CD4-positive, alpha-beta T cell treated with Interleukin-17A for 4 hours (primary cell): ENCODE measurements around the gene LDHAL6A.
A peak's percentile ranks its signal among the peaks of the same experiment; 100 is the strongest.

ENCODE experiments used
- DNase-seq: peaks from one replicate; pipeline ENCODE4 v3.0.0-alpha.2; 2020; ENCODE audit warnings: mixed read lengths

Gene LDHAL6A

GRCh38 chr11:18491924-18492323 is 36.3 kb downstream of the LDHAL6A start:
- no peak for DNase-seq

GRCh38 chr11:18492888-18493287 is 37.2 kb downstream of the LDHAL6A start:
- no peak for DNase-seq

DNA sequence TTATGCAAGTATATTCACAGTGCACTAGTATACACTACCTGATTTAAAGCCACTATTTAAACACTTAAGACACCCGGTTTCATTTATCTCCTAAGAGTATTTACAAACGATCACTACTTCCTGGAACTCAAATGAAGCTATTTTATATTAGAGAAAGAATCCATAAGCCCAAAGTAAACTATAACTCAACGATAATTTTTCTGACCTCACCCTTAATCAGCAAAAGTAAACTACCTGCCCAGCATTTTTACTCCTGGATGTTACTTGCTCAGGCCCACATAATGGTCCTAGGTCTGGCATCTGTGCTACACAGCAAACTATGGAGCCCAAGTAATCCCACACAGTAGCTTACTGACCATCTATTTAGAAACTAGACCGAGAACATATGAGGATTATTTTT is 37.7 kb downstream of the LDHAL6A start:
- no peak for DNase-seq

- DNase-seq: no peak
Measured at GRCh38 chr11:18495271-18495670, 39.6 kb downstream of the LDHAL6A start.

DNA sequence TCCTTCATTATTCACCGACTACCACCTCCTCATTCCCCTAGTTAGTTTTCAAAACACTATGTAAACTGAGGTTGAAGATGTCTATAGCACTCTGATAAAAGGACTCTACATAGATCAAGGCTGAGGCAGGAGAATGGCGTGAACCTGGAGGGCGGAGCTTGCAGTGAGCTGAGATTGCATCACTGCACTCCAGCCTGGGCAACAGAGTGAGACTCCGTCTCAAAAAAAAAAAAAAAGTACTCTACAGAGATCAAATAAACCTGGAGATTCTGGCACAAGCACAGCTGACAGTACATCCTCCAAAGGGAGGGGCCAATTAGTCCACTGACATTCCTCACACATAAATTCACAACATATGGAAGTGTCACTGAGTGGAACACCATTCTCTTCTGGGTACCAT is 40.0 kb downstream of the LDHAL6A start:
- DNase-seq: no peak

- no peak for DNase-seq
Measured at GRCh38 chr11:18498039-18498438, 42.4 kb downstream of the LDHAL6A start.

DNA sequence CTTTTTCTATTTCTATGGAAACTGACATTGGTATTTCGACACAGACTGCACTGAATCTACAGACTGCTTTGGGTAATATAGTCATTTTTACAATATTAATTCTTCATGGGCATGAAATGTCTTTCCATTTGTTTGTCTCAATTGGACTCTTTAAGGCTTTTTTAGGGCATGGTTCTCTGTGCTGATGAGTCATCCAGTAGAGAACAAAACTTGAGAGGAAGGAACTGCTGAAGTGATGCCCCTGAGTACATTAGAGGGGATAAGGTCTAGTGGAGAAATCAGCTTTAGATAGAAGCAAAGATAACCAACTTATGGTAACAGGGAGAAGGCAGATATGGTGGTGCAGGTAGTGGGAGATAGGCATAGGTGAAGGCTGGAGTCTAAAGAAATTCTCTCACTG is 46.0 kb downstream of the LDHAL6A start:
- DNase-seq: no peak

DNA sequence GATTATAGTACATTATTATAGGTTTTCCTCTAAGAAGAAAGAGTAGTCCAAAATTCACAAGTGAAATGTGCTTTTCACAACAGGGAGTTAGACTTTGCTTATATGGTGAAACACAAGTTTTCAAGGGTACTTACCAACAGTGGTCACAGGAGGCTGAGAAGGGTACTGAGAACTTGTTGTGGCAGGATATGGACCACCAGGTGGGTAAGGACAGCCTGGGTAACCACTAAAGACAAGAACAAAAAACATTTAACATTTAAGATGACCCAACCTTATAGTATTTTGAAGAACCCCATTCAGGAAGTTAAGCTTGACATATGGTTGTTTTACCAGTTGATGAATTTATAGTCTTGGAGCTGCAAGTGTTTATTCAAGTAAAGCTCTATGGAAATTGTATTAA is 46.7 kb downstream of the LDHAL6A start:
- no peak for DNase-seq

GRCh38 chr11:18521122-18521521 is 65.5 kb downstream of the LDHAL6A start:
- DNase-seq: no peak

DNA sequence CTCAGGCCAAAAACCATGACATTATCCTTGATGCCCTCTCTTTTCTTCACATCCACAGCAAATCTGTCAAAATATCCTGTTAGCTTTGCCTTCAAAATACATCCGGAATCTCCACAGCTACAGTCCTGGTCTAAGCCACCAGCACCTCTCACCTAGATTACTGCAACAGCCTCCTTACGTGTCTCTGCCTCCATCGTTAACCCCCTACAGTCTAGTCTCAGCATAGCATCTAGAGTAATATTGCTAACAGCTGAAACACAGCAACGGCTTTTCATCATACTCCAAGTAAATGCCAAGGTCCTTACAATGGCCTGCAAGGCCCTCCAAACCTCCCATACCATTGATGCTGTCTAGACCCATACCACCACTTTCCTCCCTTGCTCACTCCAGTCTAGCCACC is 66.7 kb downstream of the LDHAL6A start:
- DNase-seq: no peak

- DNase-seq: no peak
Measured at GRCh38 chr11:18523084-18523483, 67.4 kb downstream of the LDHAL6A start.

DNA sequence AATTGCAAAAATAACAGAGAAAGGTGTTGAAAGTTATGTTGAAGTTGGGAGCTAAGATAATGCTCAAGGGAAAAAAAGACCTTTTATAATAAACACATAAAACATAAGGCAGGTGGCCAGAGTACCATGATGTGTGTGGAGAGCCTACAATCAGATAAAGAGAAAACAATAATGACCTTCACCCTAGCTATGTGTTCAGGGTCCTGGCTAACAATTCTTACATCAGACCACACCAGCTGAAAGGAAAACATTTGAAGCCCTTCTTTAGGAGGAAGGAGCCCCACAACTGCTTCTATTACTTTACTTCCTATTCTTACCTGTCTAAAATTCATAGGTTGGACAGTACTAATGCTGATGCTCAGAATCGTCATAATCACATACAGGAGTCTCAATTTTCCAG is 68.6 kb downstream of the LDHAL6A start:
- DNase-seq: no peak

DNA sequence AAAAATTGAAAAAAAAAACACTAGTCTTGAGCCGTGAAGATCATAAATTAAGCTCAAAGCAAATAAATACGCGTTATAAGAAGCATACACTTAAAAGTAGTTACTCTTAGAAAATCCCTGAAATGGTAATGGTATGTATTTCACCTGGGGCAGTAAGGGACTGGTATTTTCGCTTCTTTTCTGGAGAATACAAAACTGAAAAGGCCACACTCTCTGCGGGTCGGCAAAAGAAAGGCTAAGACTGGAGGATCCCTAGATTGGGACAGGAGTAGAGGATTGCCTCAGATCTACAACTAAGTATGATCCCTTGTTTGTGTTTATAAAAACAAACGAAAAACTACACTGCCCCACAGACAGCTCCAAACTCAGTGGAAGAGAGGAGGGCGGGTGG is 70.5 kb downstream of the LDHAL6A start:
- DNase-seq: no peak

DNA sequence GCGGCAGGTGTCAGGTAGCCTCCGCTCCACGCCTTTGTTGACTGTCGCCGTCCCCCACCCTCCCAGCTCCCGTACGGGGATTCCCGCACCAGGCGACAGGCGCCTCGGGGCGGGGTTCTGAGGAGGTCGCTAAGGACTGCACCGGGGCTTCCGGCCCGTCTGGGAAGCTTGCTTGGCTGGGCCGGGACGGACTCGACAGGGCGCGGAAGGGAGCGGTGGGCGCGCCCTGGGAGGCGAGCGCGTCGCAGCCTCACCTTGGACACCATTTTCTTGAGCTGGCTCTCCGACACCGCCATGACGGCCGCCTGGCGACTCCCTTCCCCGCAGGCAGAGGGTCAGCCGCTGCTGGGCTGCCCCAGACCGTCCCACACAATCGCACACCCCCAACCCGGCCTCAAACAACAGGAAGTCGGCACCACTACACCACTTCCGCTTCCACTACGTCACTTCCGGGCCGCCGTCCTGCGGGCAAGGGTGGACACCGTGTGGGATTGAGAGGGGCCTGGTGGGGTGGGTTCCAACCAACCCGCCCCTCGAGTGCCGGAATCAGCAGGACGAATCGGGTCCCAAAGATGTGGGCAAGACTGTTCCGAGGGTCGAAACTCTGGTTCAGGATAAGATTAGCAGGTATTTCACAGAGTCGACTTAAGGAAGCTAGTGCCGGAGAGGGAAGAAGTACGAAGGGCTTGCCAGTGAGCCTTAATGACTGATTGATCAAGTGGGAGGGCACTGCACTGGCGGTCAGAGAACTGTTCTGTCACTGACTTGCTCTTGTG is 71.1 kb downstream of the LDHAL6A start, which contains the start of gene TSG101:
Gene TSG101, minus strand, starts transcription at position 422 of the 776 bp plus-strand sequence. Its CDS starts 126 bp downstream, at position 296.
- DNase-seq: peak; percentile 92

DNA sequence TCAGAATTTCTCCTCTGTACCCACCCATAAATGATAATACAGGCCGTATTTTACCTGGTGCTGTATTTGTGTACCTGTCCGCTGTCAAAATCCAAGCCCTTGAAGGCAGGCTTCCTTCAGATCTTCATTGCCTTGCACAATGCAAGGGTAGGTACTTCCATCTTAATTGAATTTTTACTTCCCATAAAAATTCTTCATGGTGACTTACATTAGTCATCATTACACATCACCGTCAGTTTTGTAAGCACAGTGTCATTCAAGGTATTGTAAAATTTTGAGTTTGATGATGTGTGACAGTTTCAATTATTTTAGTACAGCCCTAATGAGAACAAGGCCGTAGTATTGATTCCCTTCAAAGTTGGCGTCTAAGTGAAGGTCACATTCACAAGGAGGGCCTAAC is 71.9 kb downstream of the LDHAL6A start:
- no peak for DNase-seq
